NCI-H2196 (cell line): ENCODE results near the gene CAMTA1.

Source experiments
- DNase-seq: peaks from one replicate; lab custom pipeline; 2025; ENCODE audit not compliant: unreplicated experiment; lab: John Stamatoyannopoulos, UW

The CAMTA1 gene

GRCh38 chr1:7648761-7649384, 863.6 kb downstream of the CAMTA1 start:
- peak; percentile 50 for DNase-seq

DNA sequence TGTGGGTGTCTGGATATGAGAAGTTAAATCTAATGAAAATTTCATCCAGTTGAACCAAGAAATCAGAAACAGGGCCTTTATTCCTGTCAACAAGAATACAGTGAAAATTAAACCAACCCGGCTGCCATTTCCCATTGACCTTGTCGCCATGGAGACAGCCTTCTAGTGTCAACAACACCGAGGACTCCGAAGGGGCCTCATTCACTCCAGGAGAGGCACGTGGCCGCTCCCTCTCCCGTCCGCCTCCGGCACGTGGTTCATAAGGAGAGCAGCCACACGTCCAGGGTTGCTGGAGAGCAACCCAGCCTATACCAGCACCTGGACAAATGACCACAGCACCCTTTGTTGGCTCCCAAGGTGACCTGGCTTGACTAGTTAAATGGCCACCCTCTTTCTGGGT, 865.5 kb downstream of the CAMTA1 start:
- DNase-seq = peak; percentile 93

GRCh38 chr1:7651203-7651602, 865.9 kb downstream of the CAMTA1 start:
- peak; percentile 72 for DNase-seq

GRCh38 chr1:7652061-7652460, 866.8 kb downstream of the CAMTA1 start:
- no peak for DNase-seq

GRCh38 chr1:7652515-7653098, 867.4 kb downstream of the CAMTA1 start:
- DNase-seq = no peak

DNA sequence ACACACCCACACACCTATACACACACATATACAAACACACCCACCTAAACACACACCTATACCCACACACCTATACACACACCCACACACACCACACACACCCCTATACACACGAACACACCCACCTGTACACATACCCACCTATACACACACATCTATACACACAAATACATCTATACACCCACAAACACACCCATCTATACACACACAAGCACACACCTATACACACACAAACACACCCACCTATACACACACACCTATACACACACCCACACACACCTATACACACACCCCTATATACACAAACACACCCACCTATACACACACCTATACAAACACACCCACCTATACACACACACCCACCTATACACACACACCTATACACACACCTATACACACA, 869.5 kb downstream of the CAMTA1 start:
- no peak for DNase-seq

GRCh38 chr1:7655354-7655753, 870.1 kb downstream of the CAMTA1 start:
- DNase-seq = no peak

- DNase-seq = no peak
Measured at GRCh38 chr1:7656557-7657215, 871.4 kb downstream of the CAMTA1 start.

- no peak for DNase-seq
Measured at GRCh38 chr1:7657287-7658016, 872.2 kb downstream of the CAMTA1 start.

GRCh38 chr1:7658099-7658498, 872.8 kb downstream of the CAMTA1 start:
- no peak for DNase-seq

- DNase-seq = no peak
Measured at GRCh38 chr1:7659514-7659913, 874.3 kb downstream of the CAMTA1 start.

DNA sequence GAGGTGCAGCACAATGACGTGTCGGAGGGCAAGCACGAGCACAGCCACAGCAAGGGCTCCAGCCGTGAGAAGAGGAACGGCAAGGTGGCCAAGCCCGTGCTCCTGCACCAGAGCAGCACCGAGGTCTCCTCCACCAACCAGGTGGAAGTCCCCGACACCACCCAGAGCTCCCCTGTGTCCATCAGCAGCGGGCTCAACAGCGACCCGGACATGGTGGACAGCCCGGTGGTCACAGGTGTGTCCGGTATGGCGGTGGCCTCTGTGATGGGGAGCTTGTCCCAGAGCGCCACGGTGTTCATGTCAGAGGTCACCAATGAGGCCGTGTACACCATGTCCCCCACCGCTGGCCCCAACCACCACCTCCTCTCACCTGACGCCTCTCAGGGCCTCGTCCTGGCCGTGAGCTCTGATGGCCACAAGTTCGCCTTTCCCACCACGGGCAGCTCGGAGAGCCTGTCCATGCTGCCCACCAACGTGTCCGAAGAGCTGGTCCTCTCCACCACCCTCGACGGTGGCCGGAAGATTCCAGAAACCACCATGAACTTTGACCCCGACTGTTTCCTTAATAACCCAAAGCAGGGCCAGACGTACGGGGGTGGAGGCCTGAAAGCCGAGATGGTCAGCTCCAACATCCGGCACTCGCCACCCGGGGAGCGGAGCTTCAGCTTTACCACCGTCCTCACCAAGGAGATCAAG, 878.3 kb downstream of the CAMTA1 start:
- no peak for DNase-seq

- DNase-seq = no peak
Measured at GRCh38 chr1:7664147-7664892, 879.1 kb downstream of the CAMTA1 start.

GRCh38 chr1:7664893-7665250, 879.6 kb downstream of the CAMTA1 start:
- no peak for DNase-seq

GRCh38 chr1:7666249-7666648, 881.0 kb downstream of the CAMTA1 start:
- no peak for DNase-seq

DNA sequence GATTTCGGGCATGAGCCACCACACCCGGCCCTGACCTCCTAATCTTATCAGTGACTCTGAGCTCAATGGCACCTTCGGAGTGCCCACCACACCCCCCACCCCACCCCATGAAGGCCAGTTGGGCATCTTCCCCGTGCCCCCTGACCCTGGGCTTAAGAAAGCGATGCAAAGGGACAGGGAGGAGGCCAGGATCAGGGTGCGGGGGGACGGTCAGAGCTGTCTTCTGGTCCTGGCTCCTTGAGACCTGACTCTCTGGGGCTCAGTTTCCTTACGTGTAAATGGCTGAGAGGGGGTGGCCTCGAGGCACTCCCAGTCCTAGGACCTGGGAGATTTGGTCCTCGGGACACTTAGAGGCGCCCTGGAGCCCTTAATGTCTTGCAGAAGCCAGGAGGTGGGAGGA, 881.9 kb downstream of the CAMTA1 start:
- DNase-seq = no peak

DNA sequence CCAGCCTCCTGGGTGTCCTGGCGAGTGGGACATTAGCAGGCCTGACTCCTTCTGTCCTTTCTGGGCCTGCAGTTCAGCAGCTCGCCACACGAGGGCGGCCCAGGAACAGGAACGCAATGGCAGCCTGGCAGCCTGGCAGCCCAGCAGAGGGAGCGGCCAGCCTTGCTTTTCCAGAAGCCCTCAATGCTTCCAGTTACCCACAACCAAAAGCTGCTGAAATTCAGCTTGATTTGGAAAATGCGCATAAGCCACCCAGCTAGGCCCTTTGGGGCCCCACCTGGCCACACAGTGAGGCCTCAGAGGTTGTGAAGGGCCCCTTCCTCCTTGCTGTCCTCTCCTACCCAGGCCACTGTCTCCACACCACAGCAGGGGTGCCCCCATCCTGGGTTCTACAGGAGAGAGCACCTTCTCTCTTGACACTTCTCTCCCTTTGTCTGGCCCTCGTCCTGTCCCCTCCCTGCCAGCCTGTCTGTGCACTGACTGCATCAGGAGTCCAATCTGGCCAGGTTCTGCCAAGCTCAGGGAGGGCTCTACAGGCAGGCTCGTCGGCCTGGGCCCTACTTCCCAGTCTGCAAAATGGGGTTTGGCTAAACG, 882.5 kb downstream of the CAMTA1 start:
- DNase-seq = peak; percentile 90

DNA sequence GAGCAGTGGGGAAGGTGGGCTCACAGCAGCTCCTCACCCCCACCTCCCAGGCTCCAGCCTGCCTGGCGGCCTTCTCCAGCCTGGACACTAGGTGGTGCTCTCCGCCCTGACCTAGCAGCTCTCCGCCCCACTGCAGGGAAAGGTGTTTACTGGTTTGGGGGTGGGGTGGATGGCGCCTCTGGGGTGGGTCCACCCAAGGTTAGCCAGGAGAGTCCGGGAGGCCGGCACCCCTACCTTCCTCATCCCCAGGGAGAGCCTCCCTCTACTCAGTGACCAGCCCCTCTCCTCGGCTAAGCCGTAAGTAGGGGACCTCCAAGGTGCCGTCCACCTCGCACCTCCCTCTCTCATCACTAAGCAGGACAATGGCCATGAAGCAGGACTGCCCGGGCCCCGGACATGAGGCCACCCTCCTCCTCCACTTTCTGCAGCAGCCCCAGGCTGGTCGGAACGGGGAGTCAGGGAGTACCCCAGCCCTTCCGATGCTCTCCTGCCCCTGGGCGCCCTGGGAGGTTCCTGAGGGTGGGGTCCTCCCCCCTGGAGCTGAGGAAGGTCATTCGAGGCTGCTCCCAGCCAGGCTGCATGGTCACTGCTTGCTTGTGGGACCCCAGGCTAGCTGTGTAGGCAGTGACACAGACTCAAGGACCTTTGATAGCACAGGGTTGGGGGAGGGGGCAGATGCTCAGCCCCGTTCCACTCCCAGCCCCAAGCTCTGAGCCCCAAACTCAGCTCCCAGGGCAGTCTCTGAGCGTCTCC, 884.5 kb downstream of the CAMTA1 start:
- DNase-seq = peak; percentile 79

GRCh38 chr1:7670334-7671145, 885.3 kb downstream of the CAMTA1 start:
- DNase-seq = no peak
